GM19043 (cell line): ENCODE data around the gene AFF3.
"Not testable (repeated sequence)": the region's sequence is repeated elsewhere in the genome, so short reads cannot be mapped to it uniquely, and the experiment has no call there.

Experiments
- ATAC-seq: cut with Tn5 transposase; IDR thresholded peaks from one replicate; pipeline ENCODE4 v1.9.1; 2021; ENCODE audit warnings: low read depth; ENCODE audit not compliant: unreplicated experiment

Gene AFF3

DNA sequence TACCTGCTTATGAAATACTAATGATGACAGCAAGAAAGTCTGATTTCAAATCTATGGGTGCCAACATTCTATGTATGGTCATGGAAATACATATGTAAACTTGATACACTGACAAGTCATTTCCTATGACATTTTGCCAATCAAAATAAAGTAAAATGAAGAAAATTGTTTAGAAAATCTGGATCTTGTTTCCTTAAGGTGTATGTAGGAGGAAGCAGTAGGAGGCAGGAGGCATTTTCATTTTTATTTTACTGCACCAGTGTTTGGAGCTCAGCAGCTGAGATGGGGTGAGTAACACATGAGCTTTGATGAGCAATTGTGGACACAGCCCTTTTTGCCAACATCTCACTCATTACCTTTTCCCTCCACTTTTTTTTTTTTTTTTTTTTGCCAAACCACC lies 167.0 kb downstream of the AFF3 start:
- ATAC-seq = no peak

DNA sequence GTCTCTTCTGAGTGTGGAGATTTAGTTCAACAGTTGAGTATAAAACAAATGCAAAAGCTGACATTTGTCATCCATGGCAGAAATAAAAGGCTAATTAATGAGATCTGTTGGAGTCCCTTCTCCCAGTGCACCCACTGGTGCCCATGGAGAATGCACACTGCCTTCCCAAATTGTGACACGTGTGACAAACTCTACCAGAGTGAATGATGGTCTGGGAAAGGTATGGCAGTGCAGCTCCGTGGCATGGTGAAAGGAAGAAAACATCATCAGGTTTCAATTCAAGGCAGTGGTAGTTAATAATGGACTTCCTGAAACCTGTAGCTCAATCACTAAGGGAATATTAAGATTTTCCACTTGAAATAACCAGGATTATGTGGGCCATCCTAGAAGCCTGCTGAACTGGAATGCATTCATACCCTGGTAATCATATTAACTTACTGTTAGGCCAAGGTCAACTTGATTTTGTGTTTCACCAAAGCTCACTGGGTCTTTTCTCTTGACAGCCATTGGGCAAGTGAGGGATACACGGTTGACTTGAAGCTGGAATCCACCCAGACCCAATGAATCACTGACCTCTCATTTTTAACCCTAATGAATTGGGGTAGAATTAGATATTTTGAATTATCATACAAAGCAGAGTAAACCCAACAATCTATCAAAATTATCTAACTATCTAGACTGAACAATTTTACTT lies 167.6 kb downstream of the AFF3 start:
- no peak for ATAC-seq

DNA sequence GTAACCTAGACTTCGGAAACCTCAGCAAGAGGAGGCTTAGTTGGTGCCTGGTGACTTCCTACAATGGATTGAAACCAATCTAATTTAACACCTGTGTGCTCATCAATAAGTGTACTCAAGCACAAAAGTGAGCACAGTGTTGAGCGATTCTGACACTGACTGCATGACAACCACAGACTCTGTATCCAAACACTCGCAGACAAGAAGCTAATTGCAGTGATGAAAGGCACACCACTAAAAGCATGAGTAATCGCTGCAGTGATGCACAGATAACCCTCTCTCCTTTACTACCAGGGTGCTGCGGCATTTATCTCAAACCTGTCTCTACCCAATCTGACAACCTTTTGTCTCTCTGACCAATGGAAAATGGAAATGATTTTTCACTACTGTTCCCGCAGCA lies 168.1 kb downstream of the AFF3 start:
- ATAC-seq = no peak

DNA sequence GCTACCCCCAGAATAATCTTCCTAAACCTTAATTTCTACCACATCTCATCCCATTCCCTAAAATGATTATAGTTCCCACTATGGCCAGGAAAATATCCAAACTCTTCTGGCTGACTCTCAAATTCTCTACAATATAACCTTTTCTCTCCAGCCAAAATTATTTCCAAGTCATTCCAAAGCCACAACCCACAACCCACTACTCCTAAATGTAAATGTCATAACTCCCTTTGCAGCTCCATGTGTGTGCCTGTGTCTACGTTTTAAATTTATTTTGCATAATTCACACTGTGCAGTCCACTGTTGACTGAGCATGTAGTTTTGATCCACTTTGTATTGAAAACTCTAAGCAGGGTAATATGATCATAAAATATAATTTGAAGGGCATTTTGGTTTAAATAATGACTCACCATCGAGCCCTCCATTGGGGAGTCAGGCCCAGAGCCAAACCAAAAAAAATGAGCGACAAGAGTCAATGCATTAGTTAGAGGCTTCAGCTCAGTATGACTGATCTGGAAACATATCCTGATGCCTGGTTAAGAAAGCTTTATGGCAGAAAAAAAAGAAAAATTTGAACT lies 171.0 kb downstream of the AFF3 start:
- no peak for ATAC-seq

DNA sequence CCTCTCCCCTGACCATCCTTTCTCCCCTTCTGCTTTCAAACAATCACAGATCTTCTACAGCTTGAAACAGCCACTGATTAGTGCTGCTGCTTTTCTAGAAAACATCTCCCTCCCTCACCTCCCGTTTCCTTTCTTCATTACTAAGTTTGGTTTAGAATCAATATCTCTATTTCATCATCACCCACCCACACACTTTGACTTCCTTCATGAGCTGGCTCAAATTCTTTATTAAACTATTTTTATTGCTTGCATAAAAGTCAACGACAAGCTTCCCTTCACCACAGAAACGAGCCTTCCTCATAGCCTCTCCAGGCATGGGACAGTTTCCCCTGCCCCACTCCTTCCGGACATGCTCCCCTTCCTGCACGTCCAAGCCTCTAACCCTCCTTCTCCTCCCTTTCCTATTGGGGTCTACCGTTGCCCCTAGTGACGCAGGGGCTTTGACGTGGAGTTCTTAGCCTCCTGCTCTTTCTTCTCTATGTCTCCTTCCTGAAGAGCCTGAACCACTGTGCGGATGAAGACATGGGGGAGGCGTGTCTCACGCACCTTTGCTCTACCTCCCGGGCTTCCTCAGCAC lies 172.0 kb downstream of the AFF3 start:
- no peak for ATAC-seq

DNA sequence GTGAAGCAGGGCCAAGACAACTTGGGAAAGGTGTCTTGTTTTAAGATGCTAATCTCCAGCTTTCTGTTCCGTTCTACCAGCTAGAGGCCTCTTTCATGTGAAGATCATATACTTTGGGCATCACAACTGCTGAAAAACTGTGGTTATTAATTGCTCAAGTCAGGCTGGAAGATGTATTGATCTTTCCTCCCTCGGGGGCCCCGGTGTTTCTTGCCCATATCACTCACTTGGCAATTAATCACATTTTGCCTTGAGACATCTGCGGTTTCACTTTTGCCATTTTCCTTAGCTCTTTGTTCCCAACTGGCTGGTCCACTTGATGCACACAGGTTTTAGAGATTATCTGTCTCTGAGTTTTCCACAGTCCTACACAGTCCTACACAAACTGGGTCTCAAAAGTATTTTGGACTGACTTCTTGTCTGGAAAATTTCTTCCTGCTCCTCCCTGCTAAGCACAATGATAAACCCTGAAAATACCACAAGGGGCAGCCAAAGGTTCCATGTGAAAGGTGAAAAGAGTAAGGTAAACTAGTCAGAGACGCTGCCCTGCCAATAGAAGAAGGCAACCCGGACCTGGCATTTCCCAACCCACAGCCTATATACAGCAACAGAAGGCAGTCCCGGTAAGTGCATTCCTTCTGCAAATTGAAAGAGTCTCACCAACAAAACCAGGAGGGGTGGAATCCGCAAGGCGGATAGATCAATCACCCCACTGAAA lies 181.0 kb downstream of the AFF3 start:
- no peak for ATAC-seq

DNA sequence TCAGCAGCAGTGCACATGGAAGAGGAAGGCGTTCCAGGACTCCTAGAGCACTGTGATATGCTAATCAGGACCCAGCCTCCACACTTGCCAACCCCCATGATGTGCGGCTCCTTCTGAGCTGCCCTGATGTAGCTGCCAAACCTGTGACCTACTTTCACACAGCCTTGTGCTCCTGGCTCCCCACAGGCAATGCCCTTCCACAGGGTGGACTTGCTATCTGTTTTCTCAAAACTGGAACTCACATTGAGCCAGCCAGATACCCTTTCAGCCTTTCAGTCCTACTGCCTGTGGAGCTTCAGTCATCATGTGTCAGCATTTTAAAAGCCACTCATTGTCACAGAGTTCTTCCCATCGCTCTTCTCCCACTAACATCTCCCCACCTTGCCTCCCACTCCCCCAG lies 181.6 kb downstream of the AFF3 start:
- ATAC-seq = no peak

DNA sequence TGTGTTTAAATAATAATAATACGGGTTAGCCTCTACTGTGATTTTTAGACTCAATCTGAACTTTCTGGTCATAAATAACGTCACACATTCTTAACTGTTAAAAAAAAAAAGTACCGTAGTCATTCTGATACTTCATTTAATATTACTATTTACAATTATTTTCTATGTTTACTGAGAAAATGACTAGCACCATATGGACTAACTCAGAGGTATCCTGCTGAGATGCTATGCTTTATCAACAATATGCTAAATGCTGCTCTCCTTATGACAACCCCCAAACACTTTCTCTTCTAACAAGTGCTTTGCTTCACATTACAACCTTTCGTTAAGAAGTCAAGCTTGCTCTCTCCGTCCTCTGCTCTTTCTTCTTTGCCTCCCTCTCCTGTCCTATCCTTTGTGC lies 182.1 kb downstream of the AFF3 start:
- ATAC-seq = no peak

DNA sequence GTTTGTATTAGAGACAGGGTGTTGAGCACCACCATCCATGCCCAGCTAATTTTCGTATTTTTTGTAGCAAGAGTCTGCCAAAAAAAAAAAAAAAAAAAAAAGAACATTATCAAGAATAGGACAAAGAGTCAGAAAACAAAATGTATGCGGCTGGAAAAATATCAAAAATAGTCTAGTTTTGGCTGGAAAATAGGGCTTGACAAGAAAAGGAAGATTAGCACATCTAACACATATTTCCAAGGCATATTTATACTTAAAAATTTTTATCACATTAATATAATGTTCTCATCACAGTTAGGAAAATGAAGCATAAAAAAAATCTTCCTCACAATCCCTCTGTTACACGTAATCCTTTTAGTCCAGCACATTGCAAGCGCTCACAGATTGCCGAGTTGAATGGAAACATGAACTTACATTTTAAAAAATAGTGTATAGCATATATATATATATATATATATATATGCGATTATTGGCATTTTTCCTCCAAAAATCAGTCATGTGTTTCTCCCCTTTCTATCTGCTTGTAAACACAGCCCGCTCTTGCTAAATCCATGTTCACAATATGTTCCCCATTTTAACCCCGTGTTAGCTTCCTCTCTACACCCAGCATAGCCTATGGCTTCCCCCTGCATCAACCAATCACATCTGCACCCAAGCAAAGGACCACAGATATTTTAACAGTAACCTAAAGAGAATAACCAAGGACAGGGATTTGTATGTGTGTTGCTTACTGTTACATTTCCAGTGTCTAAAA lies 183.0 kb downstream of the AFF3 start:
- no peak for ATAC-seq

DNA sequence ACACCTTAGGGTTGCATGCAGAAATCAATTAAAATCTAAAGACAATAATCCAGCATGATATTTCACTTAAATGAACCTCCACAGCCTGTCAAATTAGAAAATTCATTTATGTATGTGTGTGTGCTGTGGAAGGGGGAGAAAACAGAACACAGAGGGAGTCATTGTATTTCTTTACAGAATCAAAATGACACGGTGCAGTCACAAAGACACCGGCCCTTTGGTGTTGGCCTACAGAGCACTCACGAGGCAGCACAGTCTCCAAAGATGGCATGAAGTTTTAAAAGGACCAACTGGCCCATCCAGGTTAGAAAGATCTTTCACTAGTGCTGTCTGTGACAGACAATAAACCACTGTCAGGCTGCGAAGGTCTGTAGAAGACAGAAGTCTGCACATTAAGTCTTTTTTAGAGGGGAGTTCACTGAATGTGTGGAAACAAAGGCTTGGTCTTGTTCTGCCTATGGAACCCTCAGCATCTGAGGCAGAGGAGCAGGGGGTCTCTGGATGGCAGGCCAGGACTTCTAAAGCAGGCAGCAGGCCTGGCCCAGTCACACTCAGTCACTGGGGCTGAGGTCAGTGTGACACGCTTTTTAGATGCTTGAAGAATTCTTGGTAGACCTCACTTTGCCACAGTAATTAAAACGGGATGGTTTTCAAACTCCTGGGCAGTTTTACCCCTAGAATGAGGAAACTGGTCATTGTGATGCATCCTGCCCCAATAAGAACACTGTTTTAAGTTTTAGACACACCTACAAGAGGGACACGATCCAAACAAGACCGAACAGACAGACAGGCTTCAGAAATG lies 184.9 kb downstream of the AFF3 start:
- no peak for ATAC-seq

DNA sequence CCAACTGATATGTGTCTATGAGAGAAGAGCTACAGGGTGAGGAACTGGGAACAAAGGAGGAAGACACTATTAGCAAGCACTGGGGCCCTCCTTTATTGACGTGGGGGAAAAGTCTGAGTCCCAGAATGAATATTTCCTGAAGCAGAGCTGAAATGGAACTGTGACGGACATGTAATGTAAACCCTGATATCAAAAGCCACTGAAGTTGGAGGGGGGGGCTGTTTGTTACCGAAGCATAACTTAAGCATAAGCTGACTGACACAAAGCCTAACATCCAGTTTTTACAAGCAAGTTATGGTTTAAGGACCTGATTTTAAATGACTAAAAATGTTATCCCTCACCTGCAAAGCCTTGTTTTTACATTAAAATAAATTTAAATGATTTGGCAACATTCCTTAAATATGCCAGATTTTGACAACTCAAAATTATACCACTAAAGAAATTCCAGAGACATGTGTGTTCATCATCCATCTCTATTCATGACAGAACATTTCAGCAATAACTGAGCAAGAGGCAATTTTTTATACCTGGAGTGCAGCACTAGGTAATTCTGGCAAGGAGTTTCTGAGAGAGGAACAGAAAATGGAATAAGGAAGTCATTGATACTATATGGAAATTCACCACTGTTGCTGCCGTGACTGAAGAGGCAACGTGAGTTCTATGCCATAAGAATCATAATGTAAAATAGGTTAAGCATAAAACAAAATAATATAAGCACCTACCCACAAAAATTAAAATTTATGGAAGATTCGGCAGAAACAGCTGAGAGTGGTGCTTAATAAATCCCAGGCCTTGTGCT lies 186.0 kb downstream of the AFF3 start:
- ATAC-seq = no peak

DNA sequence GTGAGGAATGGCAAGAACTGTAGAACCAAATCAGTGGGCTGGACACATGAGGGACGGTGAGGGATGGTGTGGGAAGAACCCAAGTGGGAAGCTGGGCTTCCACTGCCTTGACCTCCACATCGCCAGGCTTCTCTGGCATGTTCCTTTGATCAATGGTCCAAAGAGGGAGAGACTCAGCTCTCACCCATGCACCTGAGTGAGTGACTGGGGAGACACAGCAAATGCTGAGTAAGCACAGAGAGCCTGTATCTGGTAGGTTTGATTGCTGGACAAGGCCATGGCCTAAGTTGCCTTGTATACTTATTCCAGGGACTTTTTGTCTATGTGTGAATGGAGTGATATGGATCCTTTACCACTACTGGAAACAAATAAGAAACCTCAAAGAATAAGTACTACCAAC lies 188.6 kb downstream of the AFF3 start:
- ATAC-seq = no peak

DNA sequence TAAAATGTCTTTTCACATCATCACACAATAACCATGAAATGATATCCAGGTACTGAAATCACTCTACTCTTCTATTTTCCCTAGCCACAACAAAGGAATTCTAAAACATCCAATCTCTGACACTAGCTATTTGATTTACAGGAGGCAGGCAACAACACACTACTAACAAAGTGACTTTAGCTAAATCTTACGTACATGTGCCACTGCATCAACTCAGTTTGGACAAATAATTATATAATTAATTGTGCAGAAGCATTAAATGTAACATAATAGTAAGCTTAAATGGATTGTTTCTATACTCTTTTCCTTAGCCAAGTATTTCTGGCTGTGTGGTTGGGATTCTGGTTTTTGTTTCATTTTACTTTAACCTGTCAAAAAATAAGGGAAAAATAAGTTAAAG lies 192.4 kb downstream of the AFF3 start:
- no peak for ATAC-seq

DNA sequence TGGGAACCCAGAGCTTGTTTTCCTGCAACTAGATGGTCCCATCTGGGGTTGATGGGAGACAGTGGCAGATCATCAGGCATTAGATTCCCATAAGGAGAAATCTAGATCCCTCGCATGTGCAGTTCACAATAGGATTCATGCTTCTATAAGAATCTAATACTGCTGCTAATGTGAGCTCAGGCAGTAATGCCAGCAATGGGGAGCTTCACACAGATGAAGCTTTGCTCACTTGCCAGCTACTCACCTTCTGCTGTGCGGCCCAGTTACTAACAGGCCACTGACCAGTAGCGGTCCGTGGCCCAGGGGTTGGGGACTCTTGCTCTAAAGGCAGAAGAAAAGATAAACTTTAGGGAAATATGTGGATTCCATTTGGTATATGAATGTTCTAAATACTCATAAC lies 192.9 kb downstream of the AFF3 start:
- ATAC-seq = no peak

DNA sequence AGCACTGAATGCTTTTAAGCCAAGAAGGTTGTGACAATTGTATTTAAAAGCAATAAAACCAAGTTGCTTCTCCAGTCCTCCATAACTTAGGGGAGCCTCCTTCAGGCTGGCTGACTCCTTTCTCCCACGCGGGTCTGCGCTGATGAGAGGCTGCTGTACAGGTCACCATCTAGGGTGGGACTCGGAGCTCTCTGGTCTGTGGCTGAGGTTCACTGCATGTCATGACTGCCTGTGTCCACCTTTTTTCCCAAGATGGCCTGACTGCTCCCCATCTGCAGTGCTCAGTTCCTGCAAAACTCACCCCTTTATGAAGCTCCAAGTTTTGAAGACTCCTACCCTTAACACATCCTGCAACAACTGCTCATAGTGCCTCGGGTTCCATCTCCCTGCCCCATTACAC lies 194.4 kb downstream of the AFF3 start:
- no peak for ATAC-seq

DNA sequence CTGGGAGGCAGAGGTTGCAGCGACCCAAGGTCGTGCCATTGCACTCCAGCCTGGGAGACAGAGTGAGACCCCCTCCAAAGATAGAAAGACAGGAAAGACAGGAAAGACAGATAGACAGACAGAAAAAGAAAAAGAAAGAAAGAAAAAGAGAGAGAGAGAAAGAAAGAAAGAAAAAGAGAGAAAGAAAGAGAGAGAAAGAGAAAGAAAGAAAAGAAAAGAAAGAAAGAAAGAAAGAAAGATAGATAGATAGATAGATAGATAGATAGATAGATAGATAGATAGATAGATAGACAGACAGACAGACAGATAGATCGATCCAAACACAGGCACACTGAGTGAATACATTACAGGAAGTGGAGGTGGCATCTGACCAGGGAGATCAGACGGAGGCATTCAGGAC lies 195.0 kb downstream of the AFF3 start:
- not testable (repeated sequence) for ATAC-seq

DNA sequence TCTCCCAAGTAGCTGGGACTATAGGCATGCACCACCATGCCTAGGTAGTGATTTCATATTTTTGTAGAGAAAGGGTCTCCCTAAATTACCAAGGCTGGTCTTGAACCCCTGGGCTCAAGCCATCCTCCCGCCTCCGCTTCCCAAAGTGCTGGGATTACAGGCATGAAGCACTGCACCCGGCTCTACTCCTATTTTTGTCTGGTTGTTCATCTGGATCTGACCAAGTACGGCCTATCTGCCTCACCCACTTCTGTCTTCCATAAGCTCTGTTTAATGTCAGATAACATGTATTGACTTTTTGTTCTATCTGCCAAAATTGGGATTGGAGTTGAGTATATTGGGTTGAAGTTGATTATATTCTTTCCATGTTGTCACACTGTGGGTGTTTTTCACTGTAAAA lies 198.4 kb downstream of the AFF3 start:
- no peak for ATAC-seq

DNA sequence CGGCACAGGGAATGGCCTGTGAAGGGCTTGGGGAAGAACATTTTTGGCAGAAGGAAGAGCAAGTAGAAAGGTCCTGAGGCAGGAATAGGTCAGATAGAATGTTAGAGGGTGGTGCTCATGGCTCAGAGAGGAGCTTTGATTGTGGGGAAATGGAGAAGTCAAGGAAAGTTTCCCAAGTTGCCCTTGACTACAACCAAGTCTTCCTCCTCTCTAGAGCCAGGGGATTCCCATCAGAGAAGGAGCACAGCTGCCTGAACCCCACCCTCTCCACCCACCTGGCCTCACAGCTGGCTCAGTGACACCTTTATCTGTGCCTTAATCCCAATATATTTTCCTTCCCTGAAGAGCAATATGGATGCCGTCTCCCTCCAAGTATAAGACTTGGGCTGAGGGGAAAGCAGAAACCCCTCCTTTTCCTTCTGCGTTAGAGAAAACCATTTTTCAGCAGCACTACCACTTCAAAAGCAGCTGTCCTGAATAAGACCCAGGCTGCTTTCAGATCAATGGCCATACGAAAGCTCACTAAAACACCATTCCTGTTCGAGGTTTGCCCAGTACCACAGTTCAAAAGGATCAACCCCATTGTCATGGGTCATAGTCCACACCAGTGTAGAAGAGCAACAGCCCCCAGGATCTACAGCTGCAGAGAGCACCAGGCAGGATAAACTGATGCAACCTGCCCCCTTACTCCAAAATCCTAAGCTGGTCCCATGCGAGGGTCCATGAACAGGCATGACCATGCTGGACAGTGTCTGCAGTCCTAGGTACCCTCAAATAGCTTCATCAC lies 199.6 kb downstream of the AFF3 start:
- no peak for ATAC-seq

DNA sequence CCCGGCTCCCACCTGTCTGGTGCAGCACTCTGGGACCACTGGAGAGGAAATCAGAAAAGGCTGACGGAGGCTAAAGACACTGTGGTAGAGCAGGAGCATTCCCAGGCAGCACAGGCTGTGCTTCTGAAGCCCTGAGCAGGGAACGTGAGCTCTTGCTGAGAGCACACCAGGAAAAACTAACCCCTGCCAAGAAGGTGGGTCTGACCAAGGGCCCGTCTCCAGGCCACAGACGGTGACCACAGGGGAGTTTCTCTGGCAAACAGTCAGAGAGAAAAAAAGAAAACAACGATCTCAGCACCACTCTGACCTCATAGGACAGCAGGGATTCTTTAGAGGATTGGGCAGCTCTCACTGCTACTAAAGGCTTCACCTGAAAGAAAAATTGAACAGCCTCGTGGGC lies 201.4 kb downstream of the AFF3 start:
- ATAC-seq = no peak
